SK-N-MC (cell line): ENCODE results near the gene PRDX4.

Source experiments
- EZH2 ChIP-seq: fragments of 200-600 bp; sonication (generic); IDR thresholded peaks from one replicate; pipeline ENCODE4 v1.6.1; 2017; ENCODE audit warnings: antibody characterized with exemption
- FOXP2 ChIP-seq: optimal IDR thresholded peaks from 2 replicates; pipeline ENCODE3; 2011; ENCODE audit warnings: mild to moderate bottlenecking, moderate library complexity; ENCODE audit not compliant: insufficient read depth; ENCODE audit errors: extremely low read length, control extremely low read depth
- POLR2AphosphoS5 ChIP-seq: IDR thresholded peaks from 2 replicates; pipeline ENCODE4 v1.6.1; 2012; ENCODE audit warnings: mild to moderate bottlenecking, low read depth, low read length, borderline replicate concordance

GRCh38 chrX:23633834-23634580 lies 33.3 kb upstream of the PRDX4 start:
- TF ChIP-seq POLR2AphosphoS5: no peak
- TF ChIP-seq EZH2: no peak
- TF ChIP-seq FOXP2: no peak
